Measurements from ENCODE around the gene B4GALNT3. TPM values are rescaled to one million over a fixed set of nuclear protein-coding genes. Genes with fewer than 3 reads are reported as not detected.

The B4GALNT3 gene
- total RNA-seq, 1 experiment from 2014 or later = 15.5 TPM

DNA sequence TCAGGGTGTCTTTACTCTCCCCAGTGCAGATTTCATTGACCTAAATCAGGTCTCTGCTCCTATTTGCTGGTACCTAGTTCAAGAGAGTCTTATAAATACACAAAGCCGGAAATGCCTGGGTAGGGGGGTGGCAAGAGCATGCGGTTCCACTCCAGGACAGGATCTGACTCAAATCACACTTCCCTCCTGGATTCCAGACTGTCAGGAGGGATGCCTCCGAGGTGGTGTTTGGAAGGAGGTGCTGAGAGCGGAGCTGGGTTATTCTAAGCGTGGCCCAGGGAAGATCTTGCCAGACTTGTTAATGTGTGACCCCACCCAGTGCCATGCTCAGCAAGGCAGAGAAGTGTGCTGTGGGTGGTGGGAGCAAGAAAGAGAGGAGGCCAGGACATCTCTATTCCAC, 49.8 kb downstream of the B4GALNT3 start:
- Histone ChIP-seq H3K36me3 (replicated peaks; ENCODE audit: control insufficient read depth, insufficient read depth, low read length) (no peaks in the 10 kb centered on the region), H3K27me3 (ENCODE audit: control insufficient read depth, insufficient read depth, low read length) (no peaks in the 10 kb centered on the region), H3K4me3 (ENCODE audit: insufficient read depth, low read depth, low read length) (no peak overlapping the region)
- peak; percentile 48 for DNase-seq

DNA sequence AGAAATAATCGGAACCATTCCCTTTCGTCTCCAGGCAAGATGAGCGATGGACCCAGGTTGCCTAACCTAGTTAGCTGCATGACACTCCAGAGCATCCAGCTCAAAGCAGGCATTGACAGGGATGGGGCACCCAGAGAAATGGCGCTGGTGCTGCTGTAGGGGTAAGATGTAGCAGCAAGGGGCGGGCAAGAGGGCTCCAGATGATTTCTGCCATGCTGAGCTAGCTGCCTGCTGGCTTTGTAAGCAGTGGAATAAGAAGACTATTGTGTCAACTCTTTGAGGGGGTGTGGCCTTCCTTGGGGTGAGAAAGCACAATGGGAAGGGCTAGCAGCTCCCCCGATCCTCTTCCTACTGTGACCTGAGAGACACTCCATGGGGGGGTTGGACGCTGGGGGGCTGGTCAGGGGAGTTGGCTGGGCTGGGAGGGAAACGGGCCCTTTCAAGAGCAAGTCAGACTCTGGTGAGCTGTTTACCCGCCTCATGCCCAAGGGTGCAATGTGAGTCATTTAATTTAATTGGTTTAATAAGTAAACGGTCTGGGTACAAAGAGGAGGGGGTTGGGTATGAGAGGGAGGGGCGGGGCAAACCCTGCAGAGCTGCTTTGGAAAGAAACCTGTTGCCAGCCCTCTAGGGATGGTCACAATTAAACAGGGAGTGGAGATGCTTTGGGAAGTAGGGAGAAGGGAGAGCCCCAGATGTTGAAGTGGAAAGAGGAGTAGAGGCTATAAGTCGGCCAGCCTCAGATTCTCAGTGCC, 50.5 kb downstream of the B4GALNT3 start:
- peak; percentile 82 for DNase-seq
- Histone ChIP-seq H3K4me3 (ENCODE audit: insufficient read depth, low read depth, low read length) (no peak overlapping the region), H3K27me3 (ENCODE audit: control insufficient read depth, insufficient read depth, low read length) (no peaks in the 10 kb centered on the region), H3K36me3 (replicated peaks; ENCODE audit: control insufficient read depth, insufficient read depth, low read length) (no peaks in the 10 kb centered on the region)

- no peak for DNase-seq
- no peak overlapping the region for H3K4me3 ChIP-seq (ENCODE audit: insufficient read depth, low read depth, low read length)
- no peaks in the 10 kb centered on the region for H3K36me3 ChIP-seq (replicated peaks; ENCODE audit: control insufficient read depth, insufficient read depth, low read length)
- H3K27me3 ChIP-seq (ENCODE audit: control insufficient read depth, insufficient read depth, low read length) = no peaks in the 10 kb centered on the region
Observed at GRCh38 chr12:512933-513332, 53.2 kb downstream of the B4GALNT3 start.

- Histone ChIP-seq H3K27me3 (ENCODE audit: control insufficient read depth, insufficient read depth, low read length) (no peaks in the 10 kb centered on the region), H3K4me3 (ENCODE audit: insufficient read depth, low read depth, low read length) (no peak overlapping the region), H3K36me3 (replicated peaks; ENCODE audit: control insufficient read depth, insufficient read depth, low read length) (no peaks in the 10 kb centered on the region)
- DNase-seq = no peak
Observed at GRCh38 chr12:513446-513845, 53.7 kb downstream of the B4GALNT3 start.

- no peak overlapping the region for H3K4me3 ChIP-seq (ENCODE audit: insufficient read depth, low read depth, low read length)
- no peaks in the 10 kb centered on the region for H3K36me3 ChIP-seq (replicated peaks; ENCODE audit: control insufficient read depth, insufficient read depth, low read length)
- DNase-seq = no peak
- no peaks in the 10 kb centered on the region for H3K27me3 ChIP-seq (ENCODE audit: control insufficient read depth, insufficient read depth, low read length)
Observed at GRCh38 chr12:517538-517937, 57.8 kb downstream of the B4GALNT3 start.

GRCh38 chr12:520119-520518, 60.4 kb downstream of the B4GALNT3 start:
- Histone ChIP-seq H3K4me3 (ENCODE audit: insufficient read depth, low read depth, low read length) (no peak overlapping the region), H3K27me3 (ENCODE audit: control insufficient read depth, insufficient read depth, low read length) (no peaks in the 10 kb centered on the region), H3K36me3 (replicated peaks; ENCODE audit: control insufficient read depth, insufficient read depth, low read length) (no peaks in the 10 kb centered on the region)
- no peak for DNase-seq

DNA sequence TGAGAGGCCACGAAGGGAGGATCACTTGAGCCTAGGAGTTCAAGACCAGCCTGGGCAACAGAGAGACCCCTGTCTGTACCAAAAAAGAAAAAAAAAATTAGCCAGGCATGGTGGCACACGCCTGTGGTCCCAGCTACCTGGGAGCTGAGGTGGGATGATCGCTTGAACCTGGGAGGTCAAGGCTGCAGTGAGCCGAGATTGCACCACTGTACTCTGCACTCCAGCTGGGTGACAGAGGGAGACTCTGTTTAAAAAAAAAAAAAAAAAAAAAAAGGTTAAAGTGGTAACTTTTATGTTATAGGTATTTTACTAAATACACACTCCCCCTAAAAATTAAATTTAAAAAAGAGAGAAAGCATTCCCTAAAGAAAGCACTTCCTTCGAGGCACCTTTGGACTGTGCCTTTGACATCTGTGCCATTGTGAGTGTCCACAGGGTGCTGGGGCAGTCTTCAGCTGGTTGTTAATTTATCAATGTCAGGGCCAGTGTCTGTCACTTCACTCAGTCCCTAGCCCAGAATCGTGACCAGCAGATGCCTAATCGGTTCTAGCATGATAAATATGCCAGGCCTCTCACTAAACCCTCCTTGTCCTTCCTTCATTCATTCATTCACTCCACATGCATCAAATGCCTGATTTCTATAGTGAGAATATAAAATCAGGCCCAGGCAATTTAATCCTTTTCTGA, 63.1 kb downstream of the B4GALNT3 start:
- Histone ChIP-seq H3K27me3 (ENCODE audit: control insufficient read depth, insufficient read depth, low read length) (no peaks in the 10 kb centered on the region), H3K36me3 (replicated peaks; ENCODE audit: control insufficient read depth, insufficient read depth, low read length) (no peaks in the 10 kb centered on the region)
- no peak for DNase-seq

DNA sequence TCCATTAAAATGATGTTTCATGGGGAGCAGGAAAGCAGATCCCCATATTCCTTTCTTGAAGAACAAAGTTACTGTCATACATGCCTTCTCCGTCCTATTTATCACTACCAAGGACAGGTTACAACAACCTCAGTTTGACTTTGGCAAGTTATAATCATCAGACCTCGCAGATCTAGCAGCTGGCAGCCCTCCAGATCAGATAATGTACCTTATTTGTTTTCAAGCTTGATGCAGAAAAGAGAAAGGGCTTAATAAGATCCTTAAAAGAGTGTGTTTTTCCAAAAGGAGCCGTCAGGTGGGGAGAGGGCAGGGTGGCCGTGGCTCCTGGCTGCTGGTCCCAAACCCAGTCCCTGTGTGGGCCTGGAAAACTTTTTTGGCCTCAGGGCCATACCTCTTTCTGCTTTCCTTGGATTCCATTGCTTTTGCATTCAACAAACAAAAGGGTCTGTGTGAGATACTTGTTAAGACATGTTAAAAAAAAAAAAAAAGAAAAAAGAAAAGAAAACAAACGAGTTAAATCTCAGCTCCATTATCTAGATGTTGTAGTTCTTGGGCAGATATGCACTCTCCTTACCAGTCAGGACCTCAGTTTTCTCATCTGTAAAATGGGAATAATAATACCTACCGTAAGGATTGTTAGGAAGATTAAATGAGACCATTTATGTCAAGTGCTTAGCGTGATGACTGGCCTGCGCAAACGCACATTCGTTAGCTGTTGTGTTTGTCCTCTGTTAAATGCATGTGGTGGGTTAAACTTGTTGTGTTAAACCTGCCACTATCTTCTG, 64.6 kb downstream of the B4GALNT3 start:
- Histone ChIP-seq H3K27me3 (ENCODE audit: control insufficient read depth, insufficient read depth, low read length) (no peaks in the 10 kb centered on the region), H3K4me3 (ENCODE audit: insufficient read depth, low read depth, low read length) (no peak overlapping the region)
- DNase-seq = no peak

More for the DNA sequence above, 63.1 kb downstream of the B4GALNT3 start:
- no peak overlapping the region for H3K4me3 ChIP-seq (ENCODE audit: insufficient read depth, low read depth, low read length)

DNA sequence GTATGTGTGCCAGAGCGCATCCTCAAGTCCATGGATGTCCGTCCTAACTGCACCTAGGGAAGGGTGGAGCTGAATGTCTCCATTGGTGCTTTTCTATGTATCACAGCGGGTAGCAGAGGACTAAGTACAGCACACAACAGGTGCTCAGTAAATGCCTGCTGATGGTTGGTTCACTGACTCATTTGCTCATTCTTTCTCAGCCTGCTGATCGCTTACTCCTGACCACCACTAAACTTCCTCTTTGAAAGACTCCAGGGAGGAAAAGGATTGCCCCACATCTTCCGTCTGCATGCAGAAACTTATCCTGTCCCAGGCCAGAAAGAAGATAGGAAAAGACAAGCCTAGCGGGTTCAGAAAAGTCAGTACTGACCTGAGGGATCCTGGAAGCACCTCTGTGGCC, 66.3 kb downstream of the B4GALNT3 start:
- Histone ChIP-seq H3K36me3 (replicated peaks; ENCODE audit: control insufficient read depth, insufficient read depth, low read length) (no peaks in the 10 kb centered on the region), H3K4me3 (ENCODE audit: insufficient read depth, low read depth, low read length) (no peak overlapping the region), H3K27me3 (ENCODE audit: control insufficient read depth, insufficient read depth, low read length) (no peaks in the 10 kb centered on the region)
- no peak for DNase-seq

More for the DNA sequence above, 64.6 kb downstream of the B4GALNT3 start:
- no peaks in the 10 kb centered on the region for H3K36me3 ChIP-seq (replicated peaks; ENCODE audit: control insufficient read depth, insufficient read depth, low read length)

DNA sequence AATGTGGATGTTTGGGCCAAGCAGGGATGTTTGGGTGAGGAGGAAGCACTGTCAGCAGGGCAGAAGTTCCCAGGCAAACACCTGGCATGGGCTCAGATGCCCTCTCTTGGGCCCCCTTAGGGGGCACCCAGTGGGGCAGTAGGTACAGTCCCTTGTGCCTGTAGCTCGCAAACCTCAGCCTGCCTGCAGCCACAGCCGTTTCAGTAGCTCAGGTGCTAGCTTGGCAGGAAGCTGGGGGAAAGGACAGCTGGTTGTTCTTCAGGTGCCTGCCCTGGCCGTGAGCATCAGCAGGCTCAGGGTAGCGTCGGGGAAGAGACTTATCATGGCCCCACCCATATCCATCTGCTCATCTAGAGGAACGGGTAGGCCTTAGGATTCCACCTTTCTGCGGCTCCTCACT, 67.5 kb downstream of the B4GALNT3 start:
- no peak for DNase-seq
- H3K27me3 ChIP-seq (ENCODE audit: control insufficient read depth, insufficient read depth, low read length) = no peaks in the 10 kb centered on the region
- H3K4me3 ChIP-seq (ENCODE audit: insufficient read depth, low read depth, low read length) = no peak overlapping the region
- no peaks in the 10 kb centered on the region for H3K36me3 ChIP-seq (replicated peaks; ENCODE audit: control insufficient read depth, insufficient read depth, low read length)

DNA sequence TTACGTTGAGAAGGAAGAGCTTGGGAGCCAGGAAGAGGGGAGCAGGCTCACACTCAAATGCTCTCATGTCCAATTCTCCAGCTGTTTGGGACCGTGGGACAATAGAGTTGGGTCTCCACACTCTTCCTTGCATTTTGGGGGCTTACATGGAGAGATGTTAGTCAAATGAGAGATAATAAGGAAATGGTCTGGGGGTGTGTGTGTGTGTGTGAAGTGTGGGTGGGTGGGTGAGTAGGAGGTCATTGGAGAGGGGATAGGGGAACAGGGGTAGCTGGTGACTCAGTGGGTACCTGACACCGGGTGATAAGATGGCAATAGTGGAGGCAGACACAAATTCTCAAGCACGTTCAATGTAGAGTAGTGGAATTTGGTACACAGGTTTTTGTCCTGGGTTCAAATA, 68.0 kb downstream of the B4GALNT3 start:
- no peak for DNase-seq
- Histone ChIP-seq H3K27me3 (ENCODE audit: control insufficient read depth, insufficient read depth, low read length) (no peaks in the 10 kb centered on the region), H3K36me3 (replicated peaks; ENCODE audit: control insufficient read depth, insufficient read depth, low read length) (no peaks in the 10 kb centered on the region), H3K4me3 (ENCODE audit: insufficient read depth, low read depth, low read length) (no peak overlapping the region)

DNA sequence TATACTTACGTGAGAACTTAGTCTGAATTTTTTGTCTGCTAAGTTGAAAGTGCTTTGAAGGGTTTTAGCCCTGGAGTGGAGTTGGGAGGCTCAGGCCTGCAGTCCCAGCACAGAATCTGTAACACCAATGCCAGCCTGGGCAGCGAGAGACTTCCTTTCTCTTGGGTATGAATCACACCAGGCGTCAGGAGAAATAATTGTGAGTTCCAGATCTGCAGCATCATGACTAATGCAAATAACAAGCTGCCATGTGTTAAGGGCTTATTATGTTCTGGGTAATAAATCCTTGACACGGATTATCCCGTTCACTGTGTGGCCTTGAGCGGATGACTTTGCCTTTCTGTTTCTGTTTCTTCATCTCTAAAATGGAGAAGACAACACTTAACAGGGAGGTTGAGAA, 70.6 kb downstream of the B4GALNT3 start:
- Histone ChIP-seq H3K27me3 (ENCODE audit: control insufficient read depth, insufficient read depth, low read length) (no peaks in the 10 kb centered on the region), H3K4me3 (ENCODE audit: insufficient read depth, low read depth, low read length) (no peak overlapping the region), H3K36me3 (replicated peaks; ENCODE audit: control insufficient read depth, insufficient read depth, low read length) (no peaks in the 10 kb centered on the region)
- no peak for DNase-seq

DNA sequence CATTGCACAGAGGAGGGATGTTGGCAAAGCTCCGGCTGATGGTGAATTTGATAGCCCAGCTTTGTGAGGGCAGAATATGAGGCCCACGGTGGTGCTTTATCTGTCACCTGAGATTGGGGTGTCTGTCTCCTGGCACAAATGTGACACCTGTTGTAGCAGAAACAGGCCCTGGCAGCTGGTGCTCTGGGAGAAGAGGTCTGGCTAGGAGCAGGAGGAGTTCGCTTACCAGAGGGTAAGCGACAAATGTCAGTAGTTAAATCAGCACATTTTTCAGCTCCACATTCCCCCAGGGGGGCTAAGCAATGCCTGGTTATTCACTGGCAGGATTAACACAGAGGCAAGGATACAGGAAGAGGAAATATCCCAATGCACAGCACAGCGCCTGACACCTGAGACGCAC, 71.1 kb downstream of the B4GALNT3 start:
- H3K36me3 ChIP-seq (replicated peaks; ENCODE audit: control insufficient read depth, insufficient read depth, low read length) = no peaks in the 10 kb centered on the region
- H3K27me3 ChIP-seq (ENCODE audit: control insufficient read depth, insufficient read depth, low read length) = no peaks in the 10 kb centered on the region
- H3K4me3 ChIP-seq (ENCODE audit: insufficient read depth, low read depth, low read length) = no peak overlapping the region
- no peak for DNase-seq

DNA sequence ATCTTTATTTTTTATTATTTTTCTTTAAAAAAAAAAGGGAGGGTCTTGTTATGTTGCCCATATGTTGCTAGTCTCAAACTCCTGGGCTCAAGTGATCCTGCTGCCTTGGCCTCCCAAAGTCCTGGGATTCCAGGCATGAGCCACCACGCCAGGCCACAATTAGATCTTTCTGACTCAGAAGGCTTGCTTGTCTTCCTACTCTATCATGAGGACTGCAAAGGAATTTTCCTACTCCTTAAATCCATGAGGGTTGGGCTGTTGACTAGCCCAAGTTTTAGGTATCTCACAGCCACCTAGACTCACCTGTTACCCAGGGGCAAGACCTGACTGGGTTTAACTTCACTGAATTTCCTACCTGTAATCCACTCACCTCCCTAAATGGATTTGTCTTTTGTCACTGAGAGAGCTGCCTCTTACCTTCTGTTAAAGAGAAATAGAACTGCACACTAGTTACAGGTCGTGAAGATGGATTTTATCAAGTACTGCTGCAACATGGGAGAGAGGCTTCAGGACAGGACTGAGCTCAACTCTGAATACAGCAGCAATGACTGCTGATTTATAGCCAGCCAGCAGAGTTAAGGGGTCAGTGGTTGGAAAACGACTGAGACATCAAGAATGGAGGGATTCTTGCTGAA, 72.3 kb downstream of the B4GALNT3 start:
- no peak for DNase-seq
- Histone ChIP-seq H3K36me3 (replicated peaks; ENCODE audit: control insufficient read depth, insufficient read depth, low read length) (no peaks in the 10 kb centered on the region), H3K27me3 (ENCODE audit: control insufficient read depth, insufficient read depth, low read length) (no peaks in the 10 kb centered on the region), H3K4me3 (ENCODE audit: insufficient read depth, low read depth, low read length) (no peak overlapping the region)

Measured in H7 (cell line).